Measurements from ENCODE around the gene SATB2.

The SATB2 gene

GRCh38 chr2:199257261-199258224 is 200.2 kb downstream of the SATB2 start:
- no peaks in the 10 kb centered on the region for H3K27me3 ChIP-seq
- no peaks in the 10 kb centered on the region for H3K9me3 ChIP-seq
- DNase-seq = no peak
- no peaks in the 10 kb centered on the region for H3K4me1 ChIP-seq
- no peak overlapping the region for H3K4me3 ChIP-seq (ENCODE audit: low read depth, low read length)
- TF ChIP-seq CTCF (IDR thresholded peaks at IDR 0.05; ENCODE audit: low read depth, low read length) = no peak
- H3K36me3 ChIP-seq = no peaks in the 10 kb centered on the region

- Histone ChIP-seq H3K36me3 (no peaks in the 10 kb centered on the region), H3K27me3 (no peaks in the 10 kb centered on the region), H3K4me1 (no peaks in the 10 kb centered on the region; the same call in 1 of the 2 replicates), H3K4me3 (ENCODE audit: low read depth, low read length) (no peak overlapping the region), H3K9me3 (peaks cover 4% of the 10 kb centered on the region; the same call in 1 of the 2 replicates)
- DNase-seq = no peak
- TF ChIP-seq CTCF (IDR thresholded peaks at IDR 0.05; ENCODE audit: low read depth, low read length) = no peak
These were observed 227.6 kb downstream of the SATB2 start for GRCh38 chr2:199230091-199230490.

- DNase-seq = peak; percentile 26
- TF ChIP-seq CTCF (IDR thresholded peaks at IDR 0.05; ENCODE audit: low read depth, low read length) = no peak
- no peaks in the 10 kb centered on the region for H3K36me3 ChIP-seq
- no peak overlapping the region for H3K4me3 ChIP-seq (ENCODE audit: low read depth, low read length)
- H3K4me1 ChIP-seq = no peaks in the 10 kb centered on the region; the same call in 1 of the 2 replicates
- peaks cover 4% of the 10 kb centered on the region; the same call in 1 of the 2 replicates for H3K9me3 ChIP-seq
- H3K27me3 ChIP-seq = no peaks in the 10 kb centered on the region
These were observed 228.6 kb downstream of the SATB2 start for GRCh38 chr2:199228887-199229819.

GRCh38 chr2:199223791-199224190 is 233.9 kb downstream of the SATB2 start:
- H3K36me3 ChIP-seq = no peaks in the 10 kb centered on the region
- H3K27me3 ChIP-seq = no peaks in the 10 kb centered on the region
- DNase-seq = peak; percentile 29
- H3K9me3 ChIP-seq = peaks cover 4% of the 10 kb centered on the region; the same call in 1 of the 2 replicates
- H3K4me1 ChIP-seq = no peaks in the 10 kb centered on the region
- no peak overlapping the region for H3K4me3 ChIP-seq (ENCODE audit: low read depth, low read length)
- TF ChIP-seq CTCF (IDR thresholded peaks at IDR 0.05; ENCODE audit: low read depth, low read length) = no peak

GRCh38 chr2:199220920-199221319 is 236.8 kb downstream of the SATB2 start:
- no peak overlapping the region for H3K4me3 ChIP-seq (ENCODE audit: low read depth, low read length)
- no peaks in the 10 kb centered on the region for H3K36me3 ChIP-seq
- H3K9me3 ChIP-seq = no peaks in the 10 kb centered on the region
- no peak for DNase-seq
- no peaks in the 10 kb centered on the region for H3K27me3 ChIP-seq
- no peak for TF ChIP-seq CTCF (IDR thresholded peaks at IDR 0.05; ENCODE audit: low read depth, low read length)
- H3K4me1 ChIP-seq = no peaks in the 10 kb centered on the region
